PFSK-1 (cell line): ENCODE data around the gene TMEM117.

Experiments used
- FOXP2 ChIP-seq: optimal IDR thresholded peaks from 2 replicates; pipeline ENCODE3; 2011; ENCODE audit warnings: borderline replicate concordance, control low read depth, inconsistent platforms; ENCODE audit not compliant: insufficient read depth; ENCODE audit errors: extremely low read length, extremely low read depth
- POLR2AphosphoS5 ChIP-seq: IDR thresholded peaks from 2 replicates; pipeline ENCODE4 v1.6.1; 2012; ENCODE audit warnings: low read depth, mild to moderate bottlenecking, control low read depth, low read length, moderate library complexity
- REST ChIP-seq, 2 experiments: IDR thresholded peaks; 2 replicates each; pipeline versions ENCODE4 v1.6.1 to v1.8.0; 2011 to 2012; ENCODE audit warnings: low read depth in 2 of 2, low read length in 2 of 2, control low read depth in 1 of 2, inconsistent platforms in 1 of 2, mild to moderate bottlenecking in 1 of 2, moderate library complexity in 1 of 2; ENCODE audit not compliant: insufficient read depth in 1 of 2
- SIN3A ChIP-seq: IDR thresholded peaks from 2 replicates; pipeline ENCODE4 v1.6.1; 2012; ENCODE audit warnings: mild to moderate bottlenecking, low read length, moderate library complexity, borderline replicate concordance; ENCODE audit not compliant: insufficient read depth
- TAF1 ChIP-seq: IDR thresholded peaks from 2 replicates; pipeline ENCODE4 v1.6.1; 2012; ENCODE audit warnings: low read length, control low read depth, borderline replicate concordance; ENCODE audit not compliant: insufficient read depth

The TMEM117 gene

GRCh38 chr12:44433659-44434058 lies 597.8 kb downstream of the TMEM117 start:
- no peak for TF ChIP-seq REST (IDR thresholded peaks at IDR 0.05; ENCODE audit: insufficient read depth in 1 of 2, low read depth in 2 of 2, low read length in 2 of 2)
- TF ChIP-seq POLR2AphosphoS5: no peak
- TF ChIP-seq TAF1: no peak
- TF ChIP-seq SIN3A: no peak
- TF ChIP-seq FOXP2: no peak

- TF ChIP-seq FOXP2 (no peak), REST (IDR thresholded peaks at IDR 0.05; ENCODE audit: insufficient read depth in 1 of 2, low read depth in 2 of 2, low read length in 2 of 2) (no peak), POLR2AphosphoS5 (no peak), TAF1 (no peak), SIN3A (no peak)
Observed at GRCh38 chr12:44436756-44437155, 600.9 kb downstream of the TMEM117 start.
